Psoas muscle (tissue), 8 donors: ENCODE measurements around the gene MTHFD2L. TPM values are rescaled to one million over a fixed set of nuclear protein-coding genes. Genes with fewer than 3 reads are reported as not detected.

Experiments used
- ATAC-seq, 4 donors: fragments of 200-7000 bp; cut with Tn5 transposase; one replicate each; pipeline ENCODE4 v1.9.1; 2020; ENCODE audit warnings: moderate library complexity in 3 of 4, mild to moderate bottlenecking in 2 of 4
- DNase-seq, 2 donors: peaks; one replicate each; pipeline ENCODE4 v3.0.0-alpha.2; 2020
- H3K27ac ChIP-seq: fragments of 200-600 bp; one replicate; pipeline ENCODE4 v1.8.0; 2022
- H3K27me3 ChIP-seq, 3 donors: fragments of 200-600 bp in 1 of 3; one replicate each; pipeline versions ENCODE4 v1.6.1 to v1.8.0; 2013 to 2022; ENCODE audit warnings: low read length in 2 of 3, mild to moderate bottlenecking in 2 of 3, moderate library complexity in 1 of 3; ENCODE audit not compliant: insufficient read depth in 3 of 3
- H3K36me3 ChIP-seq, 2 donors: fragments of 200-600 bp in 1 of 2; one replicate each; pipeline versions ENCODE4 v1.6.1 to v1.8.0; 2013 to 2022; ENCODE audit warnings: low read depth in 1 of 2, mild to moderate bottlenecking in 1 of 2, moderate library complexity in 1 of 2; ENCODE audit not compliant: insufficient read depth in 1 of 2
- H3K4me1 ChIP-seq: fragments of 200-600 bp; one replicate; pipeline ENCODE4 v1.8.0; 2022
- H3K4me3 ChIP-seq: fragments of 200-600 bp; one replicate; pipeline ENCODE4 v1.8.0; 2022; ENCODE audit warnings: mild to moderate bottlenecking
- H3K9me3 ChIP-seq: fragments of 200-600 bp; one replicate; pipeline ENCODE4 v1.8.0; 2022
- WGBS, 3 donors: extraction: QIAGEN DNeasy Blood & Tissue Kit; methylation state at CpG; one replicate each; pipeline versions ENCODE4 v1.1.6 to v1.1.7; 2013; 5-methylcytosine and 5-hydroxymethylcytosine counted together
- intact Hi-C, 2 donors: fragments of 100-400 bp; cut with DNase I; formaldehyde crosslinking; loops; one replicate each; pipeline versions ENCODE4 v1.11.0 to v1.14.2; 2022
- polyA plus RNA-seq, 3 donors: library from polyadenylated mRNA; stranded (reverse); fragments of 200-250 nt; gene quantifications; one replicate each; pipeline ENCODE4 v1.2.3, GENCODE V29; 2013
- total RNA-seq, 4 donors: library from RNA; stranded (reverse); fragmentation: NEBNext Ultra II Directional in 2 of 4; extraction: Animal tissue kit (Norgen Biotek cat#: 25700) in 2 of 4; gene quantifications; one replicate each; pipeline versions ENCODE4 v1.2.1 to v1.2.4, GENCODE V29; 2021 to 2023
- TF ChIP-seq, protein P1 (sequence below): fragments of 200-600 bp; IDR thresholded peaks from one replicate; pipeline ENCODE4 v1.8.0; 2022; ENCODE audit warnings: antibody characterized with exemption
- donor health status: healthy with polysubstance abuse.
- donor health status: DM: no; HTN: no; CAD: no; lungs with moderate emphysema.
- donor health status: Bipolar disorder and iron deficiency.
- donor health status: healthy.
- donor health status: DM: yes; HTN: yes; CAD: no.
- donor health status: DM: no; HTN: no; CAD: no.
- donor health status: DM: no; HTN: no; CAD: no.
- donor health status: DM: yes; HTN: yes; CAD: no.

The MTHFD2L gene
- total and polyA plus RNA-seq, 7 donors = 4.3 to 11.6 (median 9.0) TPM

DNA sequence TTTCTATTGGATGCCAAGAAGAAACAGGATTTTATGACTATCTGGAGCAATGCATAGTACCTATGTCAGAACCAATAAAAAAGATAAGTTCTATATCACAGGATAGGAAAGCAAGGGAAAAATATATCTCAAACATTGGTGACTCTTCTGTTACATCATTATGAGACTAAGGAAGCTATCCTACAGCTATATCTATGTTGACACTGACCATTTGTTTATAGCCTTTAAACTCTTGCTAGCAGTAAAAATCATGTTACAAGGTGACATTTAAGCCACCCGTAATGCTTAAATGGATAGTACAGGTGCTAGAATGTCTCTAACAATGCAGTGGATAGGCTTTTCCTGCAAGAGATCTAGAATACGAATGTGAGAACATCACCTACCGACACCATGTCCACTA lies 121.8 kb downstream of the MTHFD2L start:
- H3K4me3 ChIP-seq = no peak overlapping the region
- no peaks in the 10 kb centered on the region for H3K27me3 ChIP-seq
- no peaks in the 10 kb centered on the region for H3K36me3 ChIP-seq
- H3K4me1 ChIP-seq = no peaks in the 10 kb centered on the region
- no peak overlapping the region for H3K27ac ChIP-seq
- intact Hi-C loops = no loop called here
- 93 to 96% (median 93%) methylated on average over 3 of the region's 3 CpGs for WGBS, 3 donors
- DNase-seq = no peak
- no peaks in the 10 kb centered on the region for H3K9me3 ChIP-seq
- no peak for ATAC-seq
- TF ChIP-seq, protein P1, sequence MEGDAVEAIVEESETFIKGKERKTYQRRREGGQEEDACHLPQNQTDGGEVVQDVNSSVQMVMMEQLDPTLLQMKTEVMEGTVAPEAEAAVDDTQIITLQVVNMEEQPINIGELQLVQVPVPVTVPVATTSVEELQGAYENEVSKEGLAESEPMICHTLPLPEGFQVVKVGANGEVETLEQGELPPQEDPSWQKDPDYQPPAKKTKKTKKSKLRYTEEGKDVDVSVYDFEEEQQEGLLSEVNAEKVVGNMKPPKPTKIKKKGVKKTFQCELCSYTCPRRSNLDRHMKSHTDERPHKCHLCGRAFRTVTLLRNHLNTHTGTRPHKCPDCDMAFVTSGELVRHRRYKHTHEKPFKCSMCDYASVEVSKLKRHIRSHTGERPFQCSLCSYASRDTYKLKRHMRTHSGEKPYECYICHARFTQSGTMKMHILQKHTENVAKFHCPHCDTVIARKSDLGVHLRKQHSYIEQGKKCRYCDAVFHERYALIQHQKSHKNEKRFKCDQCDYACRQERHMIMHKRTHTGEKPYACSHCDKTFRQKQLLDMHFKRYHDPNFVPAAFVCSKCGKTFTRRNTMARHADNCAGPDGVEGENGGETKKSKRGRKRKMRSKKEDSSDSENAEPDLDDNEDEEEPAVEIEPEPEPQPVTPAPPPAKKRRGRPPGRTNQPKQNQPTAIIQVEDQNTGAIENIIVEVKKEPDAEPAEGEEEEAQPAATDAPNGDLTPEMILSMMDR = no peak

DNA sequence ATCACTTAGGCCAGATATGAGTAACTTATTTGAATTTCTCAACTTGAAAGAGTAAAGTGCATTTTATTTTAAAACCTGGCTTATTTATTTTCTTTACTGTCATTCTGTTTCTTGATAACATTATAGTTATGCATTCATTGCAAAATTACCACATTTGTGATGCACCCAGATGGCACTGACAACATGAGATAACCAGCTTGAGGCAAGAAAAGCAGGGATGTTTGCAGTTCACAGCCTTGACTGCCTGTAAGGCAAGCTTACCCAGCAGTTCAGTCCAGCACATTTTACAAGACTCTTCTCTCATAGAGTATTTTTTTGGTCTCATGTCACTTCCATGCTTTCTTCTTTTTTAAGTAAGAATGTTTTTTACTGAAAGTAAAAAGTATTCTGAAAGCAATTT lies 125.0 kb downstream of the MTHFD2L start:
- ATAC-seq (no peak), DNase-seq (no peak)
- Histone ChIP-seq H3K9me3 (no peaks in the 10 kb centered on the region), H3K27ac (no peak overlapping the region), H3K27me3 (no peaks in the 10 kb centered on the region), H3K36me3 (no peaks in the 10 kb centered on the region), H3K4me3 (no peak overlapping the region), H3K4me1 (no peaks in the 10 kb centered on the region)
- intact Hi-C loops = no loop called here
- TF ChIP-seq, protein P1 = no peak

DNA sequence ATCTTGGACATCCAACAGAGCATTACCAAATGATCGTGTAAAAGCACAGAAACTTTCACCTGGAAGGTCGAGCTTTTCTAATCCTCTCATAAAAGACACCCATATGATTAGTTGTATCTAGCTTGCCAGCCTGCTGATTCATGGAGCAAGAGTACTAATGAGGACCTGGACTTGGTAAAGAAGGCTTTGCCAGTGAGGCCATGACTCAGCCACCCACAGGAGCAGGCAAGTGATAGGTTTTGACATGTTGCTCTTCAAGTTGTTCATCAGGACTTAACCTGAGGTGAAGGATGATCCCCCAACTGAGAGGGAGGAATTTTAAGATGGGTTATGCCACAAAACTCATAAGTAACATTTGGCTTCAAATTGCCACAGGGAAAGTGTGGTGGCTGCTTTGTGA lies 125.7 kb downstream of the MTHFD2L start:
- Histone ChIP-seq H3K4me3 (no peak overlapping the region), H3K4me1 (no peaks in the 10 kb centered on the region), H3K27me3 (no peaks in the 10 kb centered on the region), H3K27ac (no peak overlapping the region), H3K36me3 (no peaks in the 10 kb centered on the region), H3K9me3 (no peaks in the 10 kb centered on the region)
- 87 to 89% (median 89%) methylated on average over 2 of the region's 2 CpGs for WGBS, 3 donors
- intact Hi-C loops = no loop called here
- no peak for ATAC-seq
- no peak for DNase-seq
- TF ChIP-seq, protein P1 = no peak

DNA sequence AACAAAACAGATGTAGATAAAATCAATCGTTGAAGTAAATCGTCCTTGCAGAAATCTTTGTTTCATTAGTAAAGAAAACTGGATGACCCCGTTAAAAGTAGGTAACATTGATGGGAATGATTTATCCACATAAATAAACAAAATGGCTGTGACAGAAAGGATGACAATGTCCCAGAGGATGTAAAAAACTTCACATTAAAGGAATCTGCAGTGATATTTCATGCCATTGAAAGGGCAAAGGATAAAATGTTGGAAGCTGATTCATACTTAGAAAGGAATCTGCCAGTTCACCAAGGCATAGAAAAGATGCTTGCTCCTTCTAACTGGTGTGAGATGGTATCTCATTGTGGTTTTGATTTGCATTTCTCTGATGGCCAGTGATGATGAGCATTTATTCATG lies 126.1 kb downstream of the MTHFD2L start:
- H3K4me3 ChIP-seq = no peak overlapping the region
- no peaks in the 10 kb centered on the region for H3K36me3 ChIP-seq
- no peak overlapping the region for H3K27ac ChIP-seq
- TF ChIP-seq, protein P1 = no peak
- no peaks in the 10 kb centered on the region for H3K9me3 ChIP-seq
- H3K27me3 ChIP-seq = no peaks in the 10 kb centered on the region
- ATAC-seq = no peak
- intact Hi-C loops = no loop called here
- no peaks in the 10 kb centered on the region for H3K4me1 ChIP-seq
- 84 to 91% (median 89%) methylated on average over 3 of the region's 3 CpGs for WGBS, 3 donors
- no peak for DNase-seq

DNA sequence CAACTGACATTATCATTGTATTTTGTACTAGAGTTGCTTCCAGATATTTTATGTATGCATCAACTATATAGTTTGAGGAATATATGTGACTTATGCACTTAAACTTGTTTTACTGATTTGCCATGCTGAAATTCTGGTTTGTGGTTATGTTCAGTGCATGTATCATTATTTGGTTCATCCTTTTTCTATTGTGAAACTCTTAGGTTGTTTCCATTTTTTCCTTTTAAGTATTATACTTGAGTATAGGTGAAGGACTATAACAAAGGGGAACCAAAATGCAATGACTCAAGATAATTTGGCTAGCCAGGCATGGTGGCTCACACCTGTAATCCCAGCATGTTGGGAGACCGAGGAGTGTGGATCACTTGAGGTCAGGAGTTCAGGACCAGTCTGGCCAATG lies 129.2 kb downstream of the MTHFD2L start:
- no peaks in the 10 kb centered on the region for H3K4me1 ChIP-seq
- H3K4me3 ChIP-seq = no peak overlapping the region
- WGBS, 3 donors = 86 to 90% (median 90%) methylated on average over 1 of the region's 1 CpG
- no peaks in the 10 kb centered on the region for H3K27me3 ChIP-seq
- intact Hi-C loops = no loop called here
- ATAC-seq (no peak), DNase-seq (no peak)
- TF ChIP-seq, protein P1 = no peak
- no peak overlapping the region for H3K27ac ChIP-seq
- H3K36me3 ChIP-seq = no peaks in the 10 kb centered on the region
- H3K9me3 ChIP-seq = no peaks in the 10 kb centered on the region
